ENCODE data around the gene IMMP2L.

The IMMP2L gene

GRCh38 chr7:110764852-110765251 is 797.4 kb downstream of the IMMP2L start:
- DNase-seq, result no peak

- no peak for DNase-seq
These were observed 799.6 kb downstream of the IMMP2L start for GRCh38 chr7:110762546-110763225.

GRCh38 chr7:110760341-110760740 is 802.0 kb downstream of the IMMP2L start:
- DNase-seq, result no peak

- DNase-seq, result no peak
These were observed 803.2 kb downstream of the IMMP2L start for GRCh38 chr7:110759069-110759468.

- no peak for DNase-seq
These were observed 807.6 kb downstream of the IMMP2L start for GRCh38 chr7:110754649-110755048.

GRCh38 chr7:110750931-110751605 is 811.2 kb downstream of the IMMP2L start:
- no peak for DNase-seq

- DNase-seq, result no peak
These were observed 829.1 kb downstream of the IMMP2L start for GRCh38 chr7:110733221-110733620.

GRCh38 chr7:110724811-110725210 is 837.5 kb downstream of the IMMP2L start:
- no peak for DNase-seq

GRCh38 chr7:110721395-110721794 is 840.9 kb downstream of the IMMP2L start:
- no peak for DNase-seq

GRCh38 chr7:110720626-110721025 is 841.7 kb downstream of the IMMP2L start:
- DNase-seq, result no peak

- DNase-seq, result no peak
These were observed 842.6 kb downstream of the IMMP2L start for GRCh38 chr7:110719741-110720140.

GRCh38 chr7:110718503-110719205 is 843.6 kb downstream of the IMMP2L start:
- no peak for DNase-seq

- DNase-seq, result no peak
These were observed 858.1 kb downstream of the IMMP2L start for GRCh38 chr7:110704225-110704624.

GRCh38 chr7:110698576-110698975 is 863.7 kb downstream of the IMMP2L start:
- no peak for DNase-seq

GRCh38 chr7:110693344-110693743 is 868.9 kb downstream of the IMMP2L start:
- no peak for DNase-seq

GRCh38 chr7:110688908-110689307 is 873.4 kb downstream of the IMMP2L start:
- no peak for DNase-seq

GRCh38 chr7:110685899-110686298 is 876.4 kb downstream of the IMMP2L start:
- DNase-seq, result no peak

GRCh38 chr7:110681941-110682340 is 880.4 kb downstream of the IMMP2L start:
- DNase-seq, result no peak

GRCh38 chr7:110677405-110677804 is 884.9 kb downstream of the IMMP2L start:
- no peak for DNase-seq

- no peak for DNase-seq
These were observed 885.5 kb downstream of the IMMP2L start for GRCh38 chr7:110676785-110677184.

- no peak for DNase-seq
These were observed 886.7 kb downstream of the IMMP2L start for GRCh38 chr7:110675383-110676103.

GRCh38 chr7:110673148-110673547 is 889.1 kb downstream of the IMMP2L start:
- no peak for DNase-seq

GRCh38 chr7:110669410-110669809 is 892.9 kb downstream of the IMMP2L start:
- DNase-seq, result no peak
